ENCODE results near the gene ZNF473. TPM values are rescaled to one million over a fixed set of nuclear protein-coding genes. Genes with fewer than 3 reads are reported as not detected.
"Not testable (repeated sequence)": the region's sequence is repeated elsewhere in the genome, so short reads cannot be mapped to it uniquely, and the experiment has no call there.

Gene ZNF473
- total RNA-seq, 1 donor from 2014 or later: 9.7 TPM

GRCh38 chr19:50047671-50048070, 21.9 kb downstream of the ZNF473 start:
- no peaks in the 10 kb centered on the region for H3K4me1 ChIP-seq (ENCODE audit: insufficient read depth, low read length)
- no peak overlapping the region for H3K4me3 ChIP-seq (ENCODE audit: insufficient read depth, low read depth, low read length)
- H3K4me2 ChIP-seq (ENCODE audit: low read length): no peak overlapping the region
- no peaks in the 10 kb centered on the region for H3K27me3 ChIP-seq (ENCODE audit: insufficient read depth, low read length)
- H3K9me3 ChIP-seq (ENCODE audit: insufficient read depth, low read depth, low read length): peaks cover 54% of the 10 kb centered on the region
- peaks cover 43% of the 10 kb centered on the region for H3K36me3 ChIP-seq (ENCODE audit: insufficient read depth, low read length)
- FAIRE-seq (no peak), DNase-seq (ENCODE audit: low read depth) (no peak)
- Mint-ChIP-seq H3K36me3 (ENCODE audit: low read depth, unreplicated experiment) (peaks cover 70% of the 10 kb centered on the region), H3K4me3 (ENCODE audit: unreplicated experiment) (no peak overlapping the region), H3K27me3 (ENCODE audit: low read depth, unreplicated experiment) (no peaks in the 10 kb centered on the region), H3K27ac (ENCODE audit: unreplicated experiment) (no peak overlapping the region), H3K4me1 (ENCODE audit: low read depth, unreplicated experiment) (no peaks in the 10 kb centered on the region), H3K9me3 (ENCODE audit: unreplicated experiment) (peaks cover 64% of the 10 kb centered on the region)
- no peaks in the 10 kb centered on the region for H4K20me1 ChIP-seq (ENCODE audit: insufficient read depth, low read length)
- TF ChIP-seq, protein P1, sequence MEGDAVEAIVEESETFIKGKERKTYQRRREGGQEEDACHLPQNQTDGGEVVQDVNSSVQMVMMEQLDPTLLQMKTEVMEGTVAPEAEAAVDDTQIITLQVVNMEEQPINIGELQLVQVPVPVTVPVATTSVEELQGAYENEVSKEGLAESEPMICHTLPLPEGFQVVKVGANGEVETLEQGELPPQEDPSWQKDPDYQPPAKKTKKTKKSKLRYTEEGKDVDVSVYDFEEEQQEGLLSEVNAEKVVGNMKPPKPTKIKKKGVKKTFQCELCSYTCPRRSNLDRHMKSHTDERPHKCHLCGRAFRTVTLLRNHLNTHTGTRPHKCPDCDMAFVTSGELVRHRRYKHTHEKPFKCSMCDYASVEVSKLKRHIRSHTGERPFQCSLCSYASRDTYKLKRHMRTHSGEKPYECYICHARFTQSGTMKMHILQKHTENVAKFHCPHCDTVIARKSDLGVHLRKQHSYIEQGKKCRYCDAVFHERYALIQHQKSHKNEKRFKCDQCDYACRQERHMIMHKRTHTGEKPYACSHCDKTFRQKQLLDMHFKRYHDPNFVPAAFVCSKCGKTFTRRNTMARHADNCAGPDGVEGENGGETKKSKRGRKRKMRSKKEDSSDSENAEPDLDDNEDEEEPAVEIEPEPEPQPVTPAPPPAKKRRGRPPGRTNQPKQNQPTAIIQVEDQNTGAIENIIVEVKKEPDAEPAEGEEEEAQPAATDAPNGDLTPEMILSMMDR (IDR thresholded peaks at IDR 0.05; ENCODE audit: insufficient read depth, low read depth, low read length): no peak
- H3K27ac ChIP-seq (ENCODE audit: low read depth, low read length): no peak overlapping the region
- H3K79me2 ChIP-seq (ENCODE audit: insufficient read depth, low read length): no peaks in the 10 kb centered on the region
- H3K9ac ChIP-seq (ENCODE audit: low read length): no peak overlapping the region
- no peak overlapping the region for H2AFZ ChIP-seq (ENCODE audit: low read depth, low read length)

GRCh38 chr19:50050406-50051227, 24.8 kb downstream of the ZNF473 start:
- peaks cover 23% of the 10 kb centered on the region for H3K36me3 ChIP-seq (ENCODE audit: insufficient read depth, low read length)
- H3K27ac Mint-ChIP-seq (ENCODE audit: unreplicated experiment): no peak overlapping the region
- H3K27me3 ChIP-seq (ENCODE audit: insufficient read depth, low read length): no peaks in the 10 kb centered on the region
- H3K4me1 ChIP-seq (ENCODE audit: insufficient read depth, low read length): no peaks in the 10 kb centered on the region
- TF ChIP-seq EZH2 (IDR thresholded peaks at IDR 0.05; ENCODE audit: insufficient read depth, low read length): no peak
- TF ChIP-seq, protein P1 (IDR thresholded peaks at IDR 0.05; ENCODE audit: insufficient read depth, low read depth, low read length): no peak
- peaks cover 31% of the 10 kb centered on the region for H3K9me3 ChIP-seq (ENCODE audit: insufficient read depth, low read depth, low read length)
- peak overlapping the region; percentile 56 for H3K4me3 ChIP-seq (ENCODE audit: insufficient read depth, low read depth, low read length)
- peaks cover 40% of the 10 kb centered on the region for H3K9me3 Mint-ChIP-seq (ENCODE audit: unreplicated experiment)
- H3K4me1 Mint-ChIP-seq (ENCODE audit: low read depth, unreplicated experiment): no peaks in the 10 kb centered on the region
- no peaks in the 10 kb centered on the region for H4K20me1 ChIP-seq (ENCODE audit: insufficient read depth, low read length)
- FAIRE-seq (no peak), DNase-seq (ENCODE audit: low read depth) (peak; percentile 60)
- H3K79me2 ChIP-seq (ENCODE audit: insufficient read depth, low read length): no peaks in the 10 kb centered on the region
- H3K4me3 Mint-ChIP-seq (ENCODE audit: unreplicated experiment): no peak overlapping the region
- H3K36me3 Mint-ChIP-seq (ENCODE audit: low read depth, unreplicated experiment): peaks cover 43% of the 10 kb centered on the region
- H2AFZ ChIP-seq (ENCODE audit: low read depth, low read length): peak overlapping the region; percentile 76
- H3K4me2 ChIP-seq (ENCODE audit: low read length): peak overlapping the region; percentile 83
- H3K27me3 Mint-ChIP-seq (ENCODE audit: low read depth, unreplicated experiment): no peaks in the 10 kb centered on the region
- H3K9ac ChIP-seq (ENCODE audit: low read length): peak overlapping the region; percentile 63
- no peak overlapping the region for H3K27ac ChIP-seq (ENCODE audit: low read depth, low read length)

GRCh38 chr19:50051228-50051895, 25.6 kb downstream of the ZNF473 start:
- Histone ChIP-seq H3K36me3 (ENCODE audit: insufficient read depth, low read length) (peaks cover 15% of the 10 kb centered on the region), H3K4me3 (ENCODE audit: insufficient read depth, low read depth, low read length) (peak overlapping the region; percentile 56), H3K9me3 (ENCODE audit: insufficient read depth, low read depth, low read length) (peaks cover 23% of the 10 kb centered on the region), H3K4me2 (ENCODE audit: low read length) (peak overlapping the region; percentile 83), H2AFZ (ENCODE audit: low read depth, low read length) (peak overlapping the region; percentile 76)
- H3K9me3 Mint-ChIP-seq (ENCODE audit: unreplicated experiment): peaks cover 33% of the 10 kb centered on the region
- H3K27me3 ChIP-seq (ENCODE audit: insufficient read depth, low read length); H3K79me2 ChIP-seq (ENCODE audit: insufficient read depth, low read length); H3K4me1 ChIP-seq (ENCODE audit: insufficient read depth, low read length); H3K4me3 Mint-ChIP-seq (ENCODE audit: unreplicated experiment); H3K4me1 Mint-ChIP-seq (ENCODE audit: low read depth, unreplicated experiment); H3K9ac ChIP-seq (ENCODE audit: low read length); H4K20me1 ChIP-seq (ENCODE audit: insufficient read depth, low read length); H3K27ac ChIP-seq (ENCODE audit: low read depth, low read length); FAIRE-seq; H3K27me3 Mint-ChIP-seq (ENCODE audit: low read depth, unreplicated experiment); H3K27ac Mint-ChIP-seq (ENCODE audit: unreplicated experiment): not testable (repeated sequence)
- peak; percentile 11 for DNase-seq (ENCODE audit: low read depth)
- H3K36me3 Mint-ChIP-seq (ENCODE audit: low read depth, unreplicated experiment): peaks cover 36% of the 10 kb centered on the region
